Vagina (tissue), 2 donors: Measurements from ENCODE around the gene CAPN13.
A peak's percentile ranks its signal among the peaks of the same experiment; 100 is the strongest.

Source experiments
- CTCF ChIP-seq, 3 experiments: fragments of 450-650 bp in 2 of 3; fragments of 200-600 bp in 1 of 3; sonication (generic) in 1 of 3; IDR thresholded peaks; one replicate each; pipeline ENCODE4 v1.5.1; 2017 to 2019; ENCODE audit warnings: antibody characterized with exemption in 3 of 3, mild to moderate bottlenecking in 2 of 3, moderate library complexity in 2 of 3
- POLR2A ChIP-seq, 2 donors: fragments of 450-650 bp; IDR thresholded peaks; one replicate each; pipeline ENCODE4 v1.6.1; 2017; ENCODE audit warnings: antibody characterized with exemption in 2 of 2, mild to moderate bottlenecking in 2 of 2, moderate library complexity in 2 of 2

DNA sequence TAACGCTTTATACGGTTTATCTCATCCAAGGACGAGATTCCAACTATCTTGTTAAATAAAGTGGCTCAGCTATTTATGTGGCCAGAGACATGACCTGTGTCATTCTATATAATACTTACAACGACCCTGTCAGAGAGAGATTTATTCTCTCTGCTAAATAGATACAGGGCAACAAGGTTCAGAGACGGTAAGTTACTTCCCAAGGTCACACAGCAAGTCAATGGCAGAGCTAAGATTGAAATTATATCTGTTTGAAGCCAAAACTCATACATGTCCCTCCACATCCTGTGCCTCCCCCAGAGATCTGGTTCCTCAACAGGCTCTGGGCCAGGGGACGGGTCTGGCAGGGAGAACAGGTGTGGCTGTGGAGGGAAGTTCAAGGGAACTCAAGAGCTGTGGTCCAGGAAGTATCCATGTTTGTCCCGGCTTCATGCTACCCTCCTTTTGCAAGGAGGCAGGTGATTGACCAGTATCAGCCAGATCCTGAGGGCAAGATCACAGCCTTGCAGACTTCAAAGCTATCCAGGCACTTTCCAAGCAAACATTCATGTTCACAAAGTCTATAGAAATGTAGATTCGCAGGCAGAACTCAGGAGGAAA lies 99.8 kb downstream of the CAPN13 start:
- TF ChIP-seq POLR2A (IDR thresholded peaks at IDR 0.05): no peak
- peak in 1 of 3 experiments; percentile 3 for TF ChIP-seq CTCF (IDR thresholded peaks at IDR 0.05)
